Astrocyte of the cerebellum (primary cell): Measurements from ENCODE around the gene DTD2.

ENCODE experiments used
- DNase-seq: peaks from one replicate; pipeline ENCODE4 v3.0.0-alpha.2; 2011; ENCODE audit warnings: low read depth
- H3K4me3 ChIP-seq: 2 replicates; pipeline ENCODE4 v1.5.1; 2011; ENCODE audit warnings: mild to moderate bottlenecking, low read depth, low read length, moderate library complexity
- CTCF ChIP-seq: IDR thresholded peaks from 2 replicates; pipeline ENCODE4 v1.5.1; 2012; ENCODE audit warnings: low read length, low read depth, moderate library complexity, mild to moderate bottlenecking; ENCODE audit errors: missing control alignments
- in situ Hi-C: cut with HindIII; loops from 2 replicates; pipeline ENCODE4 v1.10.0; 2017; ENCODE audit warnings: low sequenced_read_pairs

DTD2 gene

GRCh38 chr14:31401369-31401932 lies 55.9 kb downstream of the DTD2 start:
- in situ Hi-C loops: no loop called here
- no peak for DNase-seq
- no peak overlapping the region for H3K4me3 ChIP-seq
- no peak for TF ChIP-seq CTCF

GRCh38 chr14:31400031-31400638 lies 57.2 kb downstream of the DTD2 start:
- DNase-seq: no peak
- in situ Hi-C loops: no loop called here
- no peak overlapping the region for H3K4me3 ChIP-seq
- TF ChIP-seq CTCF: no peak
